Keratinocyte (primary cell): ENCODE results near the gene OR51L1.

ENCODE experiments used
- CTCF ChIP-seq, 3 experiments: IDR thresholded peaks in 1 of 3; conservative IDR thresholded peaks in 1 of 3; optimal IDR thresholded peaks in 1 of 3; 2 replicates in 2 of 3; 3 replicates in 1 of 3; pipeline versions ENCODE3 to v1.5.1; 2011; ENCODE audit warnings: low read length in 3 of 3, mild to moderate bottlenecking in 3 of 3, moderate library complexity in 2 of 3, control low read depth in 1 of 3, inconsistent platforms in 1 of 3; ENCODE audit not compliant: insufficient read depth in 2 of 3; ENCODE audit errors: extremely low read depth in 1 of 3
- EZH2 ChIP-seq: IDR thresholded peaks from one replicate; pipeline ENCODE4 v1.6.1; 2012; ENCODE audit warnings: inconsistent platforms, mild to moderate bottlenecking, low read length, moderate library complexity

GRCh38 chr11:5011254-5011653, 16.6 kb downstream of the OR51L1 start:
- no peak for TF ChIP-seq EZH2
- TF ChIP-seq CTCF (optimal IDR thresholded peaks at IDR 0.05 in 1 of 3, IDR thresholded peaks at IDR 0.05 in 1 of 3, conservative IDR thresholded peaks at IDR 0.05 in 1 of 3; ENCODE audit: extremely low read depth in 1 of 3, insufficient read depth in 2 of 3, low read length in 3 of 3): no peak
